Common myeloid progenitor, CD34-positive (primary cell): ENCODE results near the gene MAP3K14.
A peak's percentile ranks its signal among the peaks of the same experiment; 100 is the strongest.

ENCODE experiments used
- CTCF ChIA-PET: fragments of 350-600 bp; sonication (Branson Sonifier 250); formaldehyde crosslinking; loops from one replicate; lab custom pipeline; 2021; ENCODE audit warnings: antibody characterized with exemption; lab: Charles Lee
- POLR2A ChIA-PET: fragments of 350-600 bp; sonication (Branson Sonifier 250); formaldehyde crosslinking; loops from one replicate; lab custom pipeline; 2021; ENCODE audit warnings: antibody characterized with exemption; lab: Charles Lee
- DNase-seq, 3 donors: peaks; one replicate each; pipeline versions ENCODE4 v3.0.0 to v3.0.0-alpha.2; 2013
- H3K27ac ChIP-seq, 2 experiments: 1 replicate in 1 of 2; 2 replicates in 1 of 2; pipeline ENCODE4 v1.7.0; 2013; ENCODE audit warnings: inconsistent platforms in 2 of 2, low read length in 2 of 2, mild to moderate bottlenecking in 2 of 2, low read depth in 1 of 2, moderate library complexity in 1 of 2; ENCODE audit not compliant: severe bottlenecking in 2 of 2, insufficient read depth in 1 of 2, poor library complexity in 1 of 2
- H3K27me3 ChIP-seq, 5 experiments: replicated peaks in 2 of 5; 1 replicate in 3 of 5; 2 replicates in 2 of 5; pipeline versions ENCODE4 v1.6.1 to v1.7.0; 2013; ENCODE audit warnings: low read length in 4 of 5, mild to moderate bottlenecking in 2 of 5, moderate library complexity in 2 of 5, inconsistent platforms in 1 of 5; ENCODE audit not compliant: insufficient read depth in 5 of 5, control insufficient read depth in 4 of 5
- H3K36me3 ChIP-seq, 4 experiments: 1 replicate in 2 of 4; 2 replicates in 2 of 4; pipeline versions ENCODE4 v1.6.1 to v1.7.0; 2013; ENCODE audit warnings: low read length in 3 of 4, control low read depth in 1 of 4, mild to moderate bottlenecking in 1 of 4; ENCODE audit not compliant: control insufficient read depth in 4 of 4, insufficient read depth in 4 of 4
- H3K4me1 ChIP-seq, 4 experiments: 1 replicate in 3 of 4; 2 replicates in 1 of 4; pipeline versions ENCODE4 v1.6.1 to v1.7.1; 2013; ENCODE audit warnings: low read length in 3 of 4, mild to moderate bottlenecking in 3 of 4, control low read depth in 1 of 4, inconsistent platforms in 1 of 4, moderate library complexity in 1 of 4; ENCODE audit not compliant: control insufficient read depth in 4 of 4, insufficient read depth in 4 of 4; ENCODE audit errors: control extremely low read depth in 1 of 4
- H3K4me3 ChIP-seq, 7 experiments: 1 replicate in 4 of 7; 2 replicates in 3 of 7; pipeline versions ENCODE4 v1.5.1 to v1.7.0; 2013; ENCODE audit warnings: mild to moderate bottlenecking in 7 of 7, low read length in 6 of 7, moderate library complexity in 6 of 7, inconsistent platforms in 2 of 7, low read depth in 2 of 7, control low read depth in 1 of 7; ENCODE audit not compliant: insufficient read depth in 4 of 7, control insufficient read depth in 1 of 7; ENCODE audit errors: extremely low read depth in 1 of 7
- H3K9me3 ChIP-seq, 5 experiments: 1 replicate in 4 of 5; 2 replicates in 1 of 5; pipeline versions ENCODE4 v1.6.1 to v1.7.1; 2013; ENCODE audit warnings: low read length in 4 of 5, mild to moderate bottlenecking in 2 of 5, inconsistent platforms in 1 of 5, low read depth in 1 of 5, moderate library complexity in 1 of 5; ENCODE audit not compliant: control insufficient read depth in 4 of 5, insufficient read depth in 2 of 5; ENCODE audit errors: control extremely low read depth in 1 of 5
- WGBS: methylation state at CpG from one replicate; pipeline ENCODE4 v1.1.5; 2013; ENCODE audit not compliant: insufficient coverage; 5-methylcytosine and 5-hydroxymethylcytosine counted together

Gene MAP3K14

GRCh38 chr17:45318561-45319230 lies 1.9 kb upstream of the MAP3K14 start:
- 98% methylated on average over 6 of the region's 7 CpGs for WGBS
- Histone ChIP-seq H3K27me3 (no peaks in the 10 kb centered on the region), H3K4me3 (peak overlapping the region in 1 of 7 experiments; percentile 86), H3K36me3 (no peaks in the 10 kb centered on the region), H3K9me3 (no peaks in the 10 kb centered on the region), H3K27ac (no peak overlapping the region), H3K4me1 (peaks cover 26 to 56% (median 53%) of the 10 kb centered on the region in 4 experiments)
- ChIA-PET CTCF (interaction anchor here (0.8 to 10.7 kb wide), 9 partner anchors 11 to 99 kb away, joined by 3 to 75 read pairs (median 6); no protein-coding TSS in a partner anchor), POLR2A (no interaction called here)
- no peak for DNase-seq

DNA sequence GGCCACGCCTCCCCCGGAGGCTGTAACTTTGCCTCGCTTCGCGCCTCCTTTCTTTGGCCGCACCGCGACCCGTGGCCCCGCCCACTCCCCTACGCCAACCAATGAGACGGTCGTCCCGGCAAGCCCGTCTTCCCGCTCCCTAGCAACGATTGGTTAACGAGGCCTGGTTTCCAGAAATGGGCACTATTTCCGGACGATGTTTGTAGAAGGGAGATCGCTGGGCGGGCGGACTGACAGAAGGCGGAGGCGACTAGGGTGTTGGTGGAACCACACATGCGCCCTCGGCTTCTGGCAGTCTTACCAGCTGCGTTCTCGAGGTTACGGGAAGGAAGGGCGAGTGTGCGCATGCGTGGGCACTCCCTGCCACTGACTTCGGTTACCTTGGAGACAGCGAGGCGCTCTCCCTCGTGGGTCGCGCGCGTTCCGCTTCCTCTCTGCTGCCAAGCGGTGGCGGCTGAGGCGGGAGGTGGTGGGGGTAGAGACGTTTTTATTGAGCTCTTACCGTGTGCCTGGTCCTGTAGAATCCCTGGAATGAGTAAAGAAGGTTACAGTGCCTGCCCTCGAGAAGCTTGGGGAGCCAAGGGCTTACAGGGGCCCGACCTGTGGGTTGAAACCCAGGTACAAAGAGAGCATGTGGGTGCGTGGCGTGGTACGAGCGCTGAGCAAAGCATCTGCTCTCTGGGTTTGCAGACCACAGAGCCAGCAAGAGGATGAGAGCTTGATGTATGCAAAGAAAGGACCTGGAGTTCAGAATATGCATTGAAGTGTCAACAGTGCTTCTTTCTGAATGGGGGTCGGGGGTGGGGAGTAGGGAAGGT lies 500 bp upstream of the MAP3K14 start:
- peak; percentile 100 for DNase-seq
- Histone ChIP-seq H3K27me3 (no peaks in the 10 kb centered on the region), H3K4me3 (peak overlapping the region; percentile 40 to 88 (median 83)), H3K4me1 (peaks cover 39 to 70% (median 67%) of the 10 kb centered on the region in 4 experiments), H3K36me3 (no peaks in the 10 kb centered on the region), H3K27ac (peak overlapping the region; percentile 17 to 84), H3K9me3 (no peaks in the 10 kb centered on the region)
- ChIA-PET CTCF (interaction anchor here (0.6 to 10.7 kb wide), 20 partner anchors 10 to 622 kb away, joined by 3 to 75 read pairs (median 5); no protein-coding TSS in a partner anchor), POLR2A (interaction anchor here (0.6 to 2.4 kb wide), 9 partner anchors 17 to 559 kb away, joined by 3 to 9 read pairs (median 6); partner anchors contain the start of genes ADAM11 and FMNL1)
- 0% methylated on average over 51 of the region's 54 CpGs for WGBS

GRCh38 chr17:45315648-45316433 lies 979 bp downstream of the MAP3K14 start:
- POLR2A ChIA-PET = interaction anchor here (1.4 to 2.4 kb wide), 4 partner anchors 30 to 95 kb away, joined by 6 to 9 read pairs (median 8); partner anchors contain the start of gene FMNL1
- Histone ChIP-seq H3K4me1 (peaks cover 53 to 75% (median 71%) of the 10 kb centered on the region in 4 experiments), H3K27ac (peak overlapping the region; percentile 17 to 76), H3K27me3 (no peaks in the 10 kb centered on the region), H3K4me3 (peak overlapping the region; percentile 77 to 88 (median 83)), H3K9me3 (no peaks in the 10 kb centered on the region), H3K36me3 (peaks cover 0 to 8% (median 0%) of the 10 kb centered on the region in 4 experiments)
- 6% methylated on average over 12 of the region's 13 CpGs for WGBS
- DNase-seq = peak in 1 of 3 donors; percentile 24
- CTCF ChIA-PET = interaction anchor here (0.8 to 10.7 kb wide), 13 partner anchors 8 to 96 kb away, joined by 3 to 75 read pairs (median 5); no protein-coding TSS in a partner anchor

GRCh38 chr17:45314741-45315647 lies 1.8 kb downstream of the MAP3K14 start:
- WGBS = 28% methylated on average over 7 of the region's 11 CpGs
- Histone ChIP-seq H3K4me1 (peaks cover 57 to 75% (median 73%) of the 10 kb centered on the region in 4 experiments), H3K36me3 (peaks cover 0 to 8% (median 0%) of the 10 kb centered on the region in 4 experiments), H3K27me3 (no peaks in the 10 kb centered on the region), H3K27ac (peak overlapping the region in 1 of 2 experiments; percentile 38), H3K4me3 (peak overlapping the region in 5 of 7 experiments; percentile 77 to 88 (median 86)), H3K9me3 (no peaks in the 10 kb centered on the region)
- ChIA-PET POLR2A (interaction anchor here (2.1 kb wide), 1 partner anchor 54 kb away, joined by 9 read pairs; no protein-coding TSS in a partner anchor), CTCF (interaction anchor here (0.7 to 10.7 kb wide), 11 partner anchors 9 to 74 kb away, joined by 3 to 75 read pairs (median 4); no protein-coding TSS in a partner anchor)
- DNase-seq = peak in 2 of 3 donors; percentile 73 to 78

GRCh38 chr17:45313996-45314740 lies 2.7 kb downstream of the MAP3K14 start:
- 41% methylated on average over 6 of the region's 7 CpGs for WGBS
- Histone ChIP-seq H3K36me3 (peaks cover 0 to 12% (median under 1%) of the 10 kb centered on the region in 4 experiments), H3K27me3 (no peaks in the 10 kb centered on the region), H3K4me3 (peak overlapping the region in 6 of 7 experiments; percentile 3 to 88 (median 82)), H3K9me3 (no peaks in the 10 kb centered on the region), H3K4me1 (peaks cover 57 to 78% (median 74%) of the 10 kb centered on the region in 4 experiments), H3K27ac (peak overlapping the region in 1 of 2 experiments; percentile 63)
- ChIA-PET CTCF (interaction anchor here (0.7 to 10.7 kb wide), 8 partner anchors 8 to 95 kb away, joined by 3 to 75 read pairs (median 4); no protein-coding TSS in a partner anchor), POLR2A (no interaction called here)
- DNase-seq = peak in 2 of 3 donors; percentile 36 to 54
